ENCODE measurements around the gene IGF2BP2. TPM values are rescaled to one million over a fixed set of nuclear protein-coding genes. Genes with fewer than 3 reads are reported as not detected.

The IGF2BP2 gene
- total and polyA plus RNA-seq, 9 of the 15 experiments (the other 6 are each of a cell fraction or from before 2014, with no cell fraction given) = 3.2 to 59.6 (median 30.5) TPM

DNA sequence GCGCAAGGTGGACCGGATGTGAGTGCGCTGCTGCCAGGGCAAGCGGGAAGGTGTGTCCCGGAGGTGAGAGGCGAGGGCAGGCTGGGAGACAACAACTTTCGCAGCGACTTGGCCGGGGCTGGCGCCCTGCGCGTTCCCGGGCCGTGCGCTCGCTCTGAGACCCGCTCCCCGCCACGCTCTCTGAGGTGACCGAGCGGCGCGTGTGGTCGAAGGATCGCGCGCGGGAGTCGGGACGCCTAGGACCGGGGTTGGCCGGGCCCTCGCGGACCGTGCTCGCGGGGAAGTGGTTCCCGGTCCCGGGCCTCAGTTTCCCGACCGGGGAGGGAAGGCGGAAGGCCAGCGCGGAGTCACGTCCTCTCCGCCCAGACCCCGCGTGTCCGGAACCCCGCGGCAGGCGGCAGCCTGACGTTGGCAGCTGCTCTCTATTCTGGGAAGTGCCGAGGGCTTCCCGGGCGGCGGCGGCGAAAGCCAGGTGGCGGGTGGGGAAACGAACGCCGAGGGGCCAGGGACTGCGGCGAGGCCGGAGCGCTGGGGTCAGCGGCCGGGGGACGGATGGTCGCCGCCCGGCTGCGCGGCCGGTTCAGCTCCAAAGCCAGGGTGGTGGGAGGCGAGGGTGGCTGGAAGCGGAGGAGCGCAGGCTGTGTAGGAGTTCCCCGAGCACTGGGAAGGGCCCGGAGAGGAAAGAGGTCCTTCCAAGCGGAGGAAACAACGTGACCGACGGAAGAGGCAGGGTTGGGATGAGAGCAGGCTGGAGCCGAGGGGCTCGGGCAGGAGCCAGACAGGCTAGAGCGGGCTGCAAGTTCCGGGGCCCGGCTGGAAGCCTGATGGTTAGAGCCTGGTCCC is 1.0 kb upstream of the IGF2BP2 start (continued):
- TF ChIP-seq DMBX1 (CRISPR knock-in tag; IDR thresholded peaks at IDR 0.05; ENCODE audit: borderline replicate concordance) = no peak; the same call in 1 of the 2 replicates
- TF ChIP-seq KLF16 (IDR thresholded peaks at IDR 0.05) = no peak
- TF ChIP-seq CBX1 (IDR thresholded peaks at IDR 0.05; ENCODE audit: low read depth) = peak; percentile 52; the same call in 1 of the 2 replicates
- no peak for TF ChIP-seq CBFA2T3 (IDR thresholded peaks at IDR 0.05)
- TF ChIP-seq ZZZ3 (IDR thresholded peaks at IDR 0.05) = no peak
- no peak for TF ChIP-seq SREBF1 (IDR thresholded peaks at IDR 0.05; ENCODE audit: borderline replicate concordance, low read depth, low read length)
- 0 out of 2 replicates have a peak, but pooled peaks have one; percentile 61 for TF ChIP-seq GABPA (tag; conservative IDR thresholded peaks at IDR 0.05; ENCODE audit: low read depth)
- no peak for TF ChIP-seq TSC22D4 (tag; IDR thresholded peaks at IDR 0.05)
- TF ChIP-seq HNRNPL (IDR thresholded peaks at IDR 0.05; ENCODE audit: low read depth, low read length) = peak; percentile 71; the same call in 1 of the 2 replicates
- TF ChIP-seq TGIF2 (CRISPR knock-in tag; IDR thresholded peaks at IDR 0.05) = peak; percentile 71; the same call in 1 of the 2 replicates
- no peak for TF ChIP-seq NCOA4 (IDR thresholded peaks at IDR 0.05; ENCODE audit: partially characterized antibody)
